Stimulated activated CD4-positive, alpha-beta T cell treated with anti-CD3 and anti-CD28 coated beads, Interleukin-4, amount 100 ng/mL, for 48 hours (primary cell): ENCODE data around the gene GPC6.

Source experiments
- DNase-seq, 2 donors: peaks; one replicate each; pipeline ENCODE4 v3.0.0-alpha.2; 2020; ENCODE audit warnings: low read depth in 2 of 2

The GPC6 gene

GRCh38 chr13:94345374-94346195, 1119.0 kb downstream of the GPC6 start:
- no peak for DNase-seq

DNA sequence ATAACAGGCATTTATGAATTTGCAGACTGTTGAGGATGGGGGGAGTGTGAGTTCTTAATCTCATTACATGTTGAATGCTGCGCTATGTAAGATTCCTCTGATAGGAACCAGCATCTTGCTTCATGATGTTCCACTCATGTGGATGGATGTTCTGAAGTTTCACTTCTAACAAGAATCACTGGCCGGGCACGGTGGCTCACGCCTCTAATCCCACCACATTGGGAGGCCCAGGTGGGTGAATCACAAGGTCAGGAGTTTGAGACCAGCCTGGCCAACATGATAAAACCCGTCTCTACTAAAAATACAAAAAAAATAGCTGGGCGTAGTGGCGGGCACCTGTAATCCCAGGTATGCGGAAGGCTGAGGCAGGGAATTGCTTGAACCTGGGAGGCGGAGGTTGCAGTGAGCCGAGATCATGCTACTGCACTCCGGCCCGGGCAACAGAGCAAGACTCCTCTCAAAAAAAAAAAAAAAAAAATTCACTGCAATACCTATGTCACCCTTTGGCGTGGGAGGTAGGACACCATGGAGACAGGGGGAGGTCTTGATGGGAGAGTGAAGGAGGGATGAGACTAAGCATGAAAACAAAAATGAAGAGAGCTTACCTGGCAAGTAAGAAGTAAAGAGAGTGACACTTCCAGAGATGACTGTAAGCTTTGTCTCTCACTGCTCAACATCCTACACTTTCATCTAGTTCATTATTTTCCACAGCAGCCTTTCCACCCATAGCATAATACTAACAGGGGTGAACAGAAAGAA, 1119.8 kb downstream of the GPC6 start:
- DNase-seq, result peak in 1 of 2 donors; percentile 21

- DNase-seq, result peak in 1 of 2 donors; percentile 11
These were observed 1124.8 kb downstream of the GPC6 start for GRCh38 chr13:94351292-94351990.

- no peak for DNase-seq
These were observed 1125.5 kb downstream of the GPC6 start for GRCh38 chr13:94352057-94352456.

DNA sequence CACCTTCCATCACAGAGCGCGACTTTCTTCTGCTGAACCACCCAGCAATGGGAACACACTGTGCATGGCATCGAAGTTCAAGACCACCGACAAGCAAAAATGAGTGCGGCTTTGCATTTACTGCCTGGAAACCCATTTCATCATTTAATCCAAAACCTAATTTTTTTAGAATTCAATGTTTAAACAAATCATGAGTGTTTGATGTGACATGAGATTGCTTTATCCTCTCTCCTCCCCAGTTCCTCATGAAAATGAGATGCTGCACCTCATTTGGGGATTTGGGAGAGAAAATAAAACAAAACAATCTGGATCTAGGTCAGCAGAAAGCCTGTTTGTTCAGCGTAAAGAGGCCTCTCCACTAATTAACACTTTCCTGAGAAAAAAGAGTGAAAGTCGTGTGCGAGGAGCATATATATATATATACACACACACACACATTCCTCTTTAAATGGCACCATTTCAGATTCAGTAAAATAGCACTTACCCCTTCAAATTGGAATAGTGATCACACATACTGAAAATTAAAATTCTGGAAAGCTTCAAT, 1126.6 kb downstream of the GPC6 start:
- DNase-seq, result no peak

DNA sequence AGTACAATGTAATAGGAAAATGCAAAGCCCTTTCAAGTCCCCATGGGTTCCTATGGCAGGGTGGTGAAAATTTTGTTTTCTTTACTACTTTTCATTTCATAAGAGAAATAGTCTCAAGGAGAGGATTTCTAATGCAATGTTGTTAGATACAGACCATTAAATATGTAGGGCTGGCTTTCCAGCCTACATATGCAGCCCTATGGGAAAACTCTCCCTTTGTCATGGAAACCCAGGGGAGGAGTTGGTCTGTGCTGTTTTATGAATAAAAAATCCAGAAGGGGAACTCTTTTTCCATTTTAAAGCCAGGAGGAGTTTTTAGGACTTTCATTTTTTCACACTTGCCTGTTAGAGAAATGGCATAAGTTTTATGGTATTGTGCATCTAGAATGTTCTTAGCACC, 1133.3 kb downstream of the GPC6 start:
- no peak for DNase-seq

DNA sequence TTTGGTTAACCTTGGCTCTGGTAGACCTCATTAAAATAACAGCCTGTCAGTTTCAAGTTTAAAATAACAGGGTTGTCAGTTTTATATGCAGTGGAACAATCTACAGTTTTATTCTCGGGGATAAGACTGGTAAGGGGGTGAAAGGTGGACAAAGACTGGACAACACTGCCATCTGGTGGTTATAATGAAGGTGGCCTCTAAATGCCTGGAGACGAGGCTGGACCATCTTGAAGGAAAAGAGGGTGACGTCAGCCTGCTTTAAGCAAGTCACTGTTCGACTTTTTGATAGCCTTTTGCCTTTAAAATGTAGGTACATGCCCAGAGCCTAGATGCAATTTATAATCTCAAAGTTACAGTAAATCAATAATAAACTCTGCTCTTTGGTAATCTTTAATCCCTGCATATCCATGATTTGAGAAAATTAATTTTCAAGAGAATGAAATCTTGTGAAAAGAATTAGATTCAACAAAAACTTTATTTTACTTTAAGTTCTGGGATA, 1135.9 kb downstream of the GPC6 start:
- DNase-seq, result peak; percentile 41 to 44

GRCh38 chr13:94366677-94367076, 1140.1 kb downstream of the GPC6 start:
- DNase-seq, result no peak

GRCh38 chr13:94369972-94370436, 1143.4 kb downstream of the GPC6 start:
- no peak for DNase-seq

DNA sequence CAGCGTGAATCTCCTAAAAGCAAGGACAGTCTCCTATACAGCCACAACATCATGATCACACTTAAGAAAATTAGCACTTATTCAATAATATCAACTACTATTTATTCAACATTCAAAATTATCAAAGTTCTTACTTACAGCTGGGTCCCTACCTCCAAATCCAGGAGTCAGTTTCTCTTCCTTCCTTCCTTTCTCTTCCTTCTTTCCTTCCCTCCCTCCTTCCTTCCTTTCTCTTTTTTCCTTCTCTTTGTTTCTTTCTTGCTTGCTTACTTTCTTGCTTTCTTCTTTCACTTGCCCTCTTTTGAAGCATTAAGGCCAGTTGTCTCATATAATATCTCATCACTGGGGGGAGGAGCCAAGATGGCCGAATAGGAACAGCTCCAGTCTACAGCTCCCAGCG, 1145.2 kb downstream of the GPC6 start:
- DNase-seq, result no peak

- no peak for DNase-seq
These were observed 1155.9 kb downstream of the GPC6 start for GRCh38 chr13:94382517-94382916.

DNA sequence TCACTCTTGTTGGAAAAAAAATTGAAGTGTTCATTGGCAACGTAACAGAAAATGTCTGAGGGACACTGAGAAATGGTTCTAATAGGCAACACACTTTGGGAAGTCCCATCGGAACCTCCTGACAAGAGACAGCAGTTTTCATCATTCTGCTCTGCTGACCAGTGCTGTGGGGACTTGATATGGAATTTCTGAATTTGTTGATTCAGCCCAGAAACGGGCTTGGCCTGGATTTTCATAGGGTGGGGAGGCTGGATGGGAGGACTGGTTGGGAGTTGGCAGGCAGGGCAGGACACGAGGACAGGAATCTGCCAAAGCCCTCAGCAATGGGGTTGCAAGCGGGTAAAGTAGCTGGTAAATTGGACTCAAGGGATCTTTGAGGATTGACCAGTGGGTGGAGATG, 1156.4 kb downstream of the GPC6 start:
- DNase-seq, result no peak

GRCh38 chr13:94384231-94384905, 1157.8 kb downstream of the GPC6 start:
- no peak for DNase-seq

DNA sequence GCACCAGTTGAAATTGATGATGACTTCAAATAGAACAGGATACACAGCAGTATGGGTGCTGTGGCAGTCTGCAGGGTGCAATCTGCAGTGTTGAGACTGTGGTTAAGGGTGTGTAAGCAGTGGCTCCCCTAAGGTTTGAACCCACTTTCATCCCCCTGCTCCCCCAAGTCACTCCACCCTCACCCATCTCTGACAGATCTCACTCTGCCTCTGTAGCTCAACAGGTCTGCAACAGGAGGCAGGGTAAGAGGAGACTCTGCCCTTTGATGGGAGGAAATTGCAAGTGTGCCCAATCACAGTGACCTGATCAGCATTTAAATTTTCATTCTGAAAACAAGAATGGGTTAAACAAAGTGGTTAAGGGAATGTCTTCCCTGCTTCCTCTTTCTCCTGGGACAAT, 1160.4 kb downstream of the GPC6 start:
- DNase-seq, result no peak

DNA sequence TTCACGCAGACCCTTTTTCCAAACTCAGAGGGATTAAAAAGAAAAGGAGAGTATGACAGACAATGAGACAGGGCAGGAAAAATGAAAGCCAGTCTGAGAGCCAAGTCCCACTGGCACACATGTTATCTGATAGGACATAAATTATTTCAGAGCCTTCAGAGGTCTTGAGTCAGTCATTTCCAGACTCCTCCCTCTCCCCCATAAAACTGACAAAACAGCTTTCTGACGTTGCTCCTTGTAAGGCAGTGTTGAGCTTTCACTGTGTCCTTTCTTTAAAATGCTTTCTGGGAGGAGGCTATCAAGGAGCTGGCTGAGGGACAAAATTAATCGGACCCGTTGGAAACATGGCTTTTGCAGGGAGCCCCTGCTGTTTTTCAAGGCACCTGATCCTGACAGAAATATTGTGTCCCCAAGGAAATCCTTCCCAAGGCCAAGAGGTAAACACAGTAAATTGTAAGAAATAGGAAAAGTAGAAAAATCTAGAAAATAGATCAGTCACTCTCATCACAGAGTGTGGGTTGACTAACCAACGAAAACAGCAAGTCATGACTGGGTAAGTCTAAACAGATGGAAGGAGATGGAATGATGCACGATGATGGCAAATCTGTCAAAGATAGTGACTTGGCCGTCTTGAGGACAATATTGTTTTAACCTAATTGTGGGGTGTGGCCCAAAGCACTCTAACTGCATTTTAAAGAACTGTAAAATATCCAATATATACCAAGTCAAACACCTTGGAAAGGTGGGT, 1163.2 kb downstream of the GPC6 start:
- DNase-seq, result no peak

- DNase-seq, result no peak
These were observed 1164.3 kb downstream of the GPC6 start for GRCh38 chr13:94390881-94391280.

DNA sequence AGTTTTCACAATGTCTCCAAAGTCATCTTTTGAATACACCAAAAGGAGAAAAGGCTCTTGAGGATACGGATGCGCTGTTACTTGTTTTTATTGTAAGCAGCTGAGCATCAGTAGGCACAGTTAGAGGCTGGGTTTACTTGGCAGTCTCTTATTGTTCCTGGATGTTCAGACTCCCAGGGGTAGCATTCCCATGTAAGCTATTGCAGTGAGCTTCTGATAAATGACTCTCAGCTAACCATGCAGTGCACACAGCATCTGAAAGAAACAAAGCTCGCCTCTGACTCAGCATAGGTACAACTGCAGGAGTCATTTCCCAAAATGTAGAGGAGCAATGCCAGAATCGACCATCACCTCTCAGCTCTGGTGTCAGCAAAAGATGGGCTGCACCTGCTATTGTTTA, 1168.1 kb downstream of the GPC6 start:
- DNase-seq, result no peak

GRCh38 chr13:94395860-94396259, 1169.3 kb downstream of the GPC6 start:
- DNase-seq, result no peak

DNA sequence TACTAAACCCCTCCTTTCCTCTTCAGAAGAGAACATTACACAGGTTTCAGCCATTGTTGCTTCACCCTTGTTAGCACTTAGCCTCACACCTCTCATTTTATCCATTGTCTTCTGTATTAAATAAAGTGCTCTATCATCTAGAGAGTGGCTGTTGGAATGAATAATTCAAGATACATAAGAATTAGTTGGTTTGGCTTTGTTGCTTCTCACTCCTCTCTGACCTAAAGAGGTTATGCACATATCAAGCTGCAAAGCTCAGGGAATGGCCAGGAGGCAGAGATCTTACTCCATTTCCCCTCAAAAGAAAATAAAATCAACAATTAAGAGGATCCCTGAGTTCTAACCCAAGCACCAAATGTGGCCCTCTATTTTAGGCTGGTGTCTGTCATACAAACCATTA, 1173.2 kb downstream of the GPC6 start:
- no peak for DNase-seq

GRCh38 chr13:94400874-94401273, 1174.3 kb downstream of the GPC6 start:
- DNase-seq, result no peak
